SK-N-SH treated with all-trans-retinoic acid at 6 μM for 48 hours (cell line): ENCODE measurements around the gene NAV3.

ENCODE experiments used
- ATAC-seq: fragments of 200-7000 bp; cut with Tn5 transposase; 3 replicates; pipeline ENCODE4 v1.9.1; 2020; ENCODE audit warnings: mild to moderate bottlenecking, moderate library complexity
- ARNTL ChIP-seq: fragments of 450-650 bp; formaldehyde crosslinking; IDR thresholded peaks from 2 replicates; pipeline ENCODE4 v1.5.0; 2020; ENCODE audit warnings: low read depth, mild to moderate bottlenecking, moderate library complexity, borderline replicate concordance
- BACH2 ChIP-seq: fragments of 250-450 bp; sonication (Bioruptor Pico); IDR thresholded peaks from 2 replicates; pipeline ENCODE4 v1.9.0; 2021; ENCODE audit warnings: mild to moderate bottlenecking, borderline replicate concordance
- CSDC2 ChIP-seq: fragments of 250-450 bp; sonication (Bioruptor Pico); IDR thresholded peaks from 2 replicates; pipeline ENCODE4 v1.5.0; 2020; ENCODE audit warnings: mild to moderate bottlenecking, moderate library complexity
- ESRRG ChIP-seq: fragments of 250-450 bp; sonication (Bioruptor Pico); IDR thresholded peaks from 2 replicates; pipeline ENCODE4 v1.6.1; 2021; ENCODE audit warnings: mild to moderate bottlenecking
- GLIS3 ChIP-seq: fragments of 250-450 bp; sonication (Bioruptor Pico); IDR thresholded peaks from 2 replicates; pipeline ENCODE4 v1.5.0; 2020; ENCODE audit warnings: mild to moderate bottlenecking, moderate library complexity
- ISL1 ChIP-seq: fragments of 250-450 bp; sonication (Bioruptor Pico); IDR thresholded peaks from 2 replicates; pipeline ENCODE4 v2.1.2; 2022; ENCODE audit warnings: mild to moderate bottlenecking, moderate library complexity
- OSR1 ChIP-seq: fragments of 250-450 bp; sonication (Bioruptor Pico); IDR thresholded peaks from 2 replicates; pipeline ENCODE4 v1.8.0; 2022; ENCODE audit warnings: moderate library complexity, mild to moderate bottlenecking, inconsistent platforms
- PPARA ChIP-seq: fragments of 250-450 bp; sonication (Bioruptor Pico); IDR thresholded peaks from 2 replicates; pipeline ENCODE4 v1.5.0; 2020; ENCODE audit warnings: mild to moderate bottlenecking, borderline replicate concordance
- RARB ChIP-seq: fragments of 250-450 bp; sonication (Bioruptor Pico); IDR thresholded peaks from 2 replicates; pipeline ENCODE4 v1.8.0; 2021; ENCODE audit warnings: mild to moderate bottlenecking, moderate library complexity
- SNAI2 ChIP-seq: fragments of 250-450 bp; sonication (Bioruptor Pico); IDR thresholded peaks from 2 replicates; pipeline ENCODE4 v1.5.0; 2020; ENCODE audit warnings: mild to moderate bottlenecking, moderate library complexity
- TCF4 ChIP-seq: fragments of 250-450 bp; sonication (Bioruptor Pico); IDR thresholded peaks from 2 replicates; pipeline ENCODE4 v1.8.0; 2021; ENCODE audit warnings: mild to moderate bottlenecking, moderate library complexity, borderline replicate concordance
- TOX ChIP-seq: fragments of 250-450 bp; sonication (Bioruptor Pico); IDR thresholded peaks from 2 replicates; pipeline ENCODE4 v1.8.0; 2021; ENCODE audit warnings: mild to moderate bottlenecking, moderate library complexity, borderline replicate concordance
- ZC3H10 ChIP-seq: fragments of 250-450 bp; sonication (Bioruptor Pico); IDR thresholded peaks from 2 replicates; pipeline ENCODE4 v1.5.1; 2021; ENCODE audit warnings: mild to moderate bottlenecking, moderate library complexity
- ZFP3 ChIP-seq: fragments of 250-450 bp; sonication (Bioruptor Pico); IDR thresholded peaks from 2 replicates; pipeline ENCODE4 v1.5.0; 2020; ENCODE audit warnings: mild to moderate bottlenecking, moderate library complexity
- ZFP30 ChIP-seq: fragments of 450-650 bp; formaldehyde crosslinking; IDR thresholded peaks from 2 replicates; pipeline ENCODE4 v1.5.0; 2022; ENCODE audit warnings: mild to moderate bottlenecking, moderate library complexity
- ZNF565 ChIP-seq: fragments of 450-650 bp; formaldehyde crosslinking; conservative IDR thresholded peaks from 2 replicates; pipeline ENCODE4 v1.5.0; 2020; ENCODE audit warnings: low read depth, mild to moderate bottlenecking, moderate library complexity
- ZNF70 ChIP-seq: fragments of 450-650 bp; formaldehyde crosslinking; IDR thresholded peaks from 2 replicates; pipeline ENCODE4 v1.5.0; 2020; ENCODE audit warnings: mild to moderate bottlenecking, moderate library complexity
- ZNF8 ChIP-seq: fragments of 450-650 bp; formaldehyde crosslinking; IDR thresholded peaks from 2 replicates; pipeline ENCODE4 v1.5.0; 2020; ENCODE audit warnings: mild to moderate bottlenecking, moderate library complexity
- TF ChIP-seq, protein P1 (sequence below): fragments of 250-450 bp; sonication (Bioruptor Pico); IDR thresholded peaks from 2 replicates; pipeline ENCODE4 v1.8.0; 2020; ENCODE audit warnings: mild to moderate bottlenecking, moderate library complexity, borderline replicate concordance
- TF ChIP-seq, protein P2 (sequence below): fragments of 250-450 bp; sonication (Bioruptor Pico); IDR thresholded peaks from 2 replicates; pipeline ENCODE4 v1.8.0; 2021; ENCODE audit warnings: low read depth, mild to moderate bottlenecking, moderate library complexity, borderline replicate concordance
- TF ChIP-seq, protein P3 (sequence below): fragments of 250-450 bp; sonication (Bioruptor Pico); IDR thresholded peaks from 2 replicates; pipeline ENCODE4 v1.5.1; 2020; ENCODE audit warnings: low read depth, mild to moderate bottlenecking, moderate library complexity
- TF ChIP-seq, protein P4 (sequence below): fragments of 250-450 bp; sonication (Bioruptor Pico); IDR thresholded peaks from 2 replicates; pipeline ENCODE4 v1.5.1; 2021; ENCODE audit warnings: mild to moderate bottlenecking, moderate library complexity
- TF ChIP-seq, protein P5 (sequence below): fragments of 250-450 bp; sonication (Bioruptor Pico); IDR thresholded peaks from 2 replicates; pipeline ENCODE4 v1.5.0; 2020; ENCODE audit warnings: mild to moderate bottlenecking, moderate library complexity

Gene NAV3

DNA sequence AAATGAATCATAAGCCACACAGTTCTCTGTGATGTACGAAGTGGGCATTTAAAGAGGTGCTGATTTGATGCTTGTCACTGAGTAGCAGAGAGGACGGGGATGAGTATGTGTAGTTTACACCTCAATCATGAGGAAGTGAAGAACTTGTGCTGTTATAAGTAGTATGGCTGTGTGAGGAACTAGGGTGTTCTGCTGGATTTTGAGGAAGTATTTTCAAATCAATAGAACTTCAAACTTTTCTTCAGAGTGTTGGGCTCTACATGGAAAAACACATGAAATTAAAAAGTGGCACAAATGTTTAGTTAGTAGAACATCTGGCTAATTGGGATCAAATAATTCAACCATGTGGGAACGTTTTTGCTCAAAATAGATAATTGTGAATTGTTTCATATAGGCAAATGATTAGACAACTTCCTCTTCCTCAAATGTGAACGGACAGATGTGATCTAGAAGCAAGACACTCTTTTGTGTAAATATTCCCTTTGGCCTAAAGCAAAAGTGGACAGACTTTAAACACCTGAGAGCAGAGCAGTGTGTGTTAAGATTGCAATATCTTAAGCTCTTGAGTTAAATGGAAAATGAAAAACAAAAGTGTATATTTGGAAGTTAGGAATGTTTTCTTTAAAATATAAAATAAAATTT, 168.5 kb downstream of the NAV3 start:
- no peak for ATAC-seq
- TF ChIP-seq BACH2 (CRISPR knock-in tag) (no peak), GLIS3 (CRISPR knock-in tag) (no peak), ISL1 (CRISPR knock-in tag) (no peak), ARNTL (no peak)
- TF ChIP-seq, protein P1, sequence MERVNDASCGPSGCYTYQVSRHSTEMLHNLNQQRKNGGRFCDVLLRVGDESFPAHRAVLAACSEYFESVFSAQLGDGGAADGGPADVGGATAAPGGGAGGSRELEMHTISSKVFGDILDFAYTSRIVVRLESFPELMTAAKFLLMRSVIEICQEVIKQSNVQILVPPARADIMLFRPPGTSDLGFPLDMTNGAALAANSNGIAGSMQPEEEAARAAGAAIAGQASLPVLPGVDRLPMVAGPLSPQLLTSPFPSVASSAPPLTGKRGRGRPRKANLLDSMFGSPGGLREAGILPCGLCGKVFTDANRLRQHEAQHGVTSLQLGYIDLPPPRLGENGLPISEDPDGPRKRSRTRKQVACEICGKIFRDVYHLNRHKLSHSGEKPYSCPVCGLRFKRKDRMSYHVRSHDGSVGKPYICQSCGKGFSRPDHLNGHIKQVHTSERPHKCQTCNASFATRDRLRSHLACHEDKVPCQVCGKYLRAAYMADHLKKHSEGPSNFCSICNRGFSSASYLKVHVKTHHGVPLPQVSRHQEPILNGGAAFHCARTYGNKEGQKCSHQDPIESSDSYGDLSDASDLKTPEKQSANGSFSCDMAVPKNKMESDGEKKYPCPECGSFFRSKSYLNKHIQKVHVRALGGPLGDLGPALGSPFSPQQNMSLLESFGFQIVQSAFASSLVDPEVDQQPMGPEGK (CRISPR knock-in tag): no peak
- TF ChIP-seq, protein P2, sequence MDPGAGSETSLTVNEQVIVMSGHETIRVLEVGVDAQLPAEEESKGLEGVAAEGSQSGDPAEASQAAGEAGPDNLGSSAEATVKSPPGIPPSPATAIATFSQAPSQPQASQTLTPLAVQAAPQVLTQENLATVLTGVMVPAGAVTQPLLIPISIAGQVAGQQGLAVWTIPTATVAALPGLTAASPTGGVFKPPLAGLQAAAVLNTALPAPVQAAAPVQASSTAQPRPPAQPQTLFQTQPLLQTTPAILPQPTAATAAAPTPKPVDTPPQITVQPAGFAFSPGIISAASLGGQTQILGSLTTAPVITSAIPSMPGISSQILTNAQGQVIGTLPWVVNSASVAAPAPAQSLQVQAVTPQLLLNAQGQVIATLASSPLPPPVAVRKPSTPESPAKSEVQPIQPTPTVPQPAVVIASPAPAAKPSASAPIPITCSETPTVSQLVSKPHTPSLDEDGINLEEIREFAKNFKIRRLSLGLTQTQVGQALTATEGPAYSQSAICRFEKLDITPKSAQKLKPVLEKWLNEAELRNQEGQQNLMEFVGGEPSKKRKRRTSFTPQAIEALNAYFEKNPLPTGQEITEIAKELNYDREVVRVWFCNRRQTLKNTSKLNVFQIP (CRISPR knock-in tag): no peak

DNA sequence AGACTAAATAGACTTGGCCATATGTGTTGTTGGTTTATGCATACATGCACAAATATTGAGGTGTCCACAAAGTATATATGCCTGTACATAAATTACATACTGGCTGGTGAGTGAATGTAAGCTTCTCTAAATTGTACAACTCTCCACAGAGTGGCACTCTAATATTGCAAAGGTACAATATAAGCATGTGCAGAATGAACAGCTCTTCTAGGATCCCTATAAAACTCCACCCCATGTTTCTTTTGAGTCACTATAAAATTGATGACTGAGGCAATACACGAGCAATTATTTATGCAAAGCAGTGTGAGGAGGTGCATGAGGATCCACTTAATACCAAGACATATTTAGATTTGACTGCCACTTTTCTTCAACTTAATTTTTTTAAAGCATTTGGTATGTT, 172.2 kb downstream of the NAV3 start:
- no peak for TF ChIP-seq TOX
- TF ChIP-seq, protein P3, sequence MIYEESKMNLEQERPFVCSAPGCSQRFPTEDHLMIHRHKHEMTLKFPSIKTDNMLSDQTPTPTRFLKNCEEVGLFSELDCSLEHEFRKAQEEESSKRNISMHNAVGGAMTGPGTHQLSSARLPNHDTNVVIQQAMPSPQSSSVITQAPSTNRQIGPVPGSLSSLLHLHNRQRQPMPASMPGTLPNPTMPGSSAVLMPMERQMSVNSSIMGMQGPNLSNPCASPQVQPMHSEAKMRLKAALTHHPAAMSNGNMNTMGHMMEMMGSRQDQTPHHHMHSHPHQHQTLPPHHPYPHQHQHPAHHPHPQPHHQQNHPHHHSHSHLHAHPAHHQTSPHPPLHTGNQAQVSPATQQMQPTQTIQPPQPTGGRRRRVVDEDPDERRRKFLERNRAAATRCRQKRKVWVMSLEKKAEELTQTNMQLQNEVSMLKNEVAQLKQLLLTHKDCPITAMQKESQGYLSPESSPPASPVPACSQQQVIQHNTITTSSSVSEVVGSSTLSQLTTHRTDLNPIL (CRISPR knock-in tag): no peak
- TF ChIP-seq, protein P4, sequence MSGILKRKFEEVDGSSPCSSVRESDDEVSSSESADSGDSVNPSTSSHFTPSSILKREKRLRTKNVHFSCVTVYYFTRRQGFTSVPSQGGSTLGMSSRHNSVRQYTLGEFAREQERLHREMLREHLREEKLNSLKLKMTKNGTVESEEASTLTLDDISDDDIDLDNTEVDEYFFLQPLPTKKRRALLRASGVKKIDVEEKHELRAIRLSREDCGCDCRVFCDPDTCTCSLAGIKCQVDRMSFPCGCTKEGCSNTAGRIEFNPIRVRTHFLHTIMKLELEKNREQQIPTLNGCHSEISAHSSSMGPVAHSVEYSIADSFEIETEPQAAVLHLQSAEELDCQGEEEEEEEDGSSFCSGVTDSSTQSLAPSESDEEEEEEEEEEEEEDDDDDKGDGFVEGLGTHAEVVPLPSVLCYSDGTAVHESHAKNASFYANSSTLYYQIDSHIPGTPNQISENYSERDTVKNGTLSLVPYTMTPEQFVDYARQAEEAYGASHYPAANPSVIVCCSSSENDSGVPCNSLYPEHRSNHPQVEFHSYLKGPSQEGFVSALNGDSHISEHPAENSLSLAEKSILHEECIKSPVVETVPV (CRISPR knock-in tag): no peak
- no peak for TF ChIP-seq ARNTL
- no peak for TF ChIP-seq ISL1 (CRISPR knock-in tag)
- no peak for TF ChIP-seq TCF4 (CRISPR knock-in tag)
- no peak for TF ChIP-seq PPARA (CRISPR knock-in tag)
- TF ChIP-seq GLIS3 (CRISPR knock-in tag): no peak
- no peak for TF ChIP-seq RARB (CRISPR knock-in tag)
- TF ChIP-seq ZFP30 (CRISPR knock-in tag): no peak
- ATAC-seq: peak; percentile 67

DNA sequence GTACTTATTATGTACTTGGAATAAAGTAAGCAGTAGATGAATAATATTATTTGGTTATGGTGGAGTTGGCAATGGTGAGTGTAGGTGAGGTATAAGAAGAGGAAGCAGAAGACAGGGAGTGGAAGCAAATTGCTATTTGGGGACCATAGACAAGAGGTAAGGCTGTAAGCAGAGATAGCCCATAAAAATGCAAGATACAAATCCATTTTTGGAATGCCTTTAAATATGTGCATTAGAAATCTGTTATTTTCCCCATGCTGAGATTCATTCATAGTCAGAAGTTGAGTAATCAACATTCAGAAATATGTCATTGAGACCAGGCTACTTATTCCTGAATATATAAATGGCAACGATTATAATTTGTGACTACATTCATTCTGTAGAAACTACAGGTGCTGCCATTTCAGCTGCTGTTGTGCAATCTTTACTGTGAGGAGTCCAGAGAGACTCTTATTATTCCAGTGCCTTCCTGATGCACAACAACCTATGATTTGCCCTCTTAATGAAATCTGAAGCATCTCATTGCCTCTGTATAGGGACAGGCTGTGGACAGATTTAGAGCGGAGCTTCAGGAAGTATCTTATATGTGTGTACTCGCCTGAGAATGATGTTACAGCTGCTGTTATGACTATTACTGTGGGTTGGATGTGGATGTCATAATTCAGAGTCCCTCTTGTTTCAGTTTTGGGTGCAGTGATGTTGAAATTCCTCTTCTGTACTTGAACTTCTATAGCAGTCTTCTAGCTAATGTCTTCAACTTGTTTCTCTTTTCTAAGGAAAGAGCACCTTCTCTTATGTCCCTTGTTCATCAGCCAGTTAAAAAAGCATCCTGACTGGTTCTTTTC, 173.8 kb downstream of the NAV3 start:
- ATAC-seq: no peak
- no peak for TF ChIP-seq ARNTL
- TF ChIP-seq ZNF8: no peak
- TF ChIP-seq TOX: no peak
- TF ChIP-seq GLIS3 (CRISPR knock-in tag): no peak
- no peak for TF ChIP-seq ESRRG
- no peak for TF ChIP-seq ZC3H10
- TF ChIP-seq, protein P5, sequence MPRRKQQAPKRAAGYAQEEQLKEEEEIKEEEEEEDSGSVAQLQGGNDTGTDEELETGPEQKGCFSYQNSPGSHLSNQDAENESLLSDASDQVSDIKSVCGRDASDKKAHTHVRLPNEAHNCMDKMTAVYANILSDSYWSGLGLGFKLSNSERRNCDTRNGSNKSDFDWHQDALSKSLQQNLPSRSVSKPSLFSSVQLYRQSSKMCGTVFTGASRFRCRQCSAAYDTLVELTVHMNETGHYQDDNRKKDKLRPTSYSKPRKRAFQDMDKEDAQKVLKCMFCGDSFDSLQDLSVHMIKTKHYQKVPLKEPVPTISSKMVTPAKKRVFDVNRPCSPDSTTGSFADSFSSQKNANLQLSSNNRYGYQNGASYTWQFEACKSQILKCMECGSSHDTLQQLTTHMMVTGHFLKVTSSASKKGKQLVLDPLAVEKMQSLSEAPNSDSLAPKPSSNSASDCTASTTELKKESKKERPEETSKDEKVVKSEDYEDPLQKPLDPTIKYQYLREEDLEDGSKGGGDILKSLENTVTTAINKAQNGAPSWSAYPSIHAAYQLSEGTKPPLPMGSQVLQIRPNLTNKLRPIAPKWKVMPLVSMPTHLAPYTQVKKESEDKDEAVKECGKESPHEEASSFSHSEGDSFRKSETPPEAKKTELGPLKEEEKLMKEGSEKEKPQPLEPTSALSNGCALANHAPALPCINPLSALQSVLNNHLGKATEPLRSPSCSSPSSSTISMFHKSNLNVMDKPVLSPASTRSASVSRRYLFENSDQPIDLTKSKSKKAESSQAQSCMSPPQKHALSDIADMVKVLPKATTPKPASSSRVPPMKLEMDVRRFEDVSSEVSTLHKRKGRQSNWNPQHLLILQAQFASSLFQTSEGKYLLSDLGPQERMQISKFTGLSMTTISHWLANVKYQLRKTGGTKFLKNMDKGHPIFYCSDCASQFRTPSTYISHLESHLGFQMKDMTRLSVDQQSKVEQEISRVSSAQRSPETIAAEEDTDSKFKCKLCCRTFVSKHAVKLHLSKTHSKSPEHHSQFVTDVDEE (CRISPR knock-in tag): no peak
- no peak for TF ChIP-seq CSDC2 (CRISPR knock-in tag)
- no peak for TF ChIP-seq ZNF565 (CRISPR knock-in tag)
- TF ChIP-seq, protein P1 (CRISPR knock-in tag): no peak
- no peak for TF ChIP-seq ZFP30 (CRISPR knock-in tag)
- no peak for TF ChIP-seq ISL1 (CRISPR knock-in tag)
- TF ChIP-seq, protein P2 (CRISPR knock-in tag): no peak
- TF ChIP-seq ZNF70: no peak
- TF ChIP-seq SNAI2 (CRISPR knock-in tag): no peak
- no peak for TF ChIP-seq RARB (CRISPR knock-in tag)
- TF ChIP-seq BACH2 (CRISPR knock-in tag): no peak
- TF ChIP-seq OSR1 (CRISPR knock-in tag): no peak
- TF ChIP-seq ZFP3 (CRISPR knock-in tag): no peak
